GM18520 (cell line): ENCODE results near the gene ASB16.
A peak's percentile ranks its signal among the peaks of the same experiment; 100 is the strongest.
"Not testable (repeated sequence)": the region's sequence is repeated elsewhere in the genome, so short reads cannot be mapped to it uniquely, and the experiment has no call there.

ENCODE experiments used
- ATAC-seq: cut with Tn5 transposase; IDR thresholded peaks from one replicate; pipeline ENCODE4 v1.9.1; 2021; ENCODE audit not compliant: unreplicated experiment

ASB16 gene, protein sequence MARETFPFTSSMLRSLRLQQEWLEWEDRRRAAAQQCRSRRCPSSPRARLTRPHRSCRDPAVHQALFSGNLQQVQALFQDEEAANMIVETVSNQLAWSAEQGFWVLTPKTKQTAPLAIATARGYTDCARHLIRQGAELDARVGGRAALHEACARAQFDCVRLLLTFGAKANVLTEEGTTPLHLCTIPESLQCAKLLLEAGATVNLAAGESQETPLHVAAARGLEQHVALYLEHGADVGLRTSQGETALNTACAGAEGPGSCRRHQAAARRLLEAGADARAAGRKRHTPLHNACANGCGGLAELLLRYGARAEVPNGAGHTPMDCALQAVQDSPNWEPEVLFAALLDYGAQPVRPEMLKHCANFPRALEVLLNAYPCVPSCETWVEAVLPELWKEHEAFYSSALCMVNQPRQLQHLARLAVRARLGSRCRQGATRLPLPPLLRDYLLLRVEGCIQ

DNA sequence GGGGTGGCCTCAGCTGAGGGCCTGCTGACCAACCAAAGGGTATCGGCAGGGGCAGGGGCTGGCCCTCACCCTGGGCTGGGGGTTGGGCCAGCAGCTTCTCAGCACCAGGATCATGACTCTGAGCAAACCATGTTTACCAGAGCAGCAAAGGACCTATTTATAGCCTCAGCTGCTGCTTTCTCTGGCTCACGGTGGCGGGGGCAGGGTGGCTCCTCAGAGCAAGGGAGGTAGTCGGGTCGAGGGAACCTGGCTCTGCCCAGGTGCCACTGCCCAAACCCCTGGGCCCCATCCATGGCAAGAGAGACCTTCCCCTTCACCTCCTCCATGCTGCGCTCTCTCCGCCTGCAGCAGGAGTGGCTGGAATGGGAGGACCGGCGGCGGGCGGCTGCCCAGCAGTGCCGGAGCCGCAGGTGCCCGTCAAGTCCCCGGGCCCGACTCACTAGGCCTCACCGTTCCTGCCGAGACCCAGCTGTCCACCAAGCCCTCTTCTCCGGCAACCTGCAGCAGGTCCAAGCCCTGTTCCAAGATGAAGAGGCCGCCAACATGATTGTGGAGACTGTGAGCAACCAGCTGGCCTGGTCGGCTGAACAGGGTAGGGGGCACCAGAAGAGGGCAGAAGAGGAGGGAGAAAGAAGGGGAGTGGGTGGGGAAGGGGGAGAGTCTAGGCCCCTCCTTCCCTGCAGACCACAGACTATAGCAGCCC, at the start of gene ASB16:
TSS of gene ASB16 (plus strand) at position 206 of the 703 bp plus-strand sequence. CDS start at position 292, 86 bp downstream.
- no peak for ATAC-seq

DNA sequence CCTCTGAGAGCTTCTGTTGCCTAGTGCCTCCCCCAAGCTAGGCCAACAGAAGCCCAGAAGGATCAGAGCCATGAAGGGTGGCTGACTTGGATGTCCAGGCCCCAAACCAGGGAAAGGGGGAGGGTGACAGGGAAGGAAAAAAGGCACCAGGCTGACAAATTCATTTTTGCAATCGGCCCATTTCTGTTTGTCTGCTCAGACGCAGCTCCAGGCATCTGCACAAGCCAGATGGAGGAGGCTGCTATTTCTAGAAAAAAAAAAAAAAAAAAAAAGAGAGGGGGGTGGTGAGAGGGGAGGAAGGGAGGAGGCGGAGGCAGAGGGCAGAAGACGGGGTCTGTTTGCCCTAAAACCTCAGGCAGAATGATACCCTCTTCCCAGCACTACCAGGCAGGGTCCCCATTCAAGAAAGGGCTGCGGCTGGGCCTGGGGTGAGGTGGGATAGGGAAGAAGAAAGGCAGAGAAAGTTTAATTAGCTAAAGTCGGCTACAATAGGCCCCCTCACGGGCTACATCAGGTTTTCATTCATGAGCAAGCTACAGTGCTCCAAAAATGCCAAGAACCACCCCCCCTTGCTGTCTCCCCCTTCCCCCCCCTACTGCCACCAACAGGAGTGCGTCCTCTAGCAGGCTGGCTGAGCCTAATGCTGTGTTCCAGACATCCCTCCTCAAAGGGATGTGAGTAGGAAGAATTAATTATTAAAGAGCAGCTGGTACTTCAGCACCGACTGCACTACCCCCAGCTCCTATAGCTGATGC, 49.5 kb upstream of the ASB16 start:
- ATAC-seq: no peak

DNA sequence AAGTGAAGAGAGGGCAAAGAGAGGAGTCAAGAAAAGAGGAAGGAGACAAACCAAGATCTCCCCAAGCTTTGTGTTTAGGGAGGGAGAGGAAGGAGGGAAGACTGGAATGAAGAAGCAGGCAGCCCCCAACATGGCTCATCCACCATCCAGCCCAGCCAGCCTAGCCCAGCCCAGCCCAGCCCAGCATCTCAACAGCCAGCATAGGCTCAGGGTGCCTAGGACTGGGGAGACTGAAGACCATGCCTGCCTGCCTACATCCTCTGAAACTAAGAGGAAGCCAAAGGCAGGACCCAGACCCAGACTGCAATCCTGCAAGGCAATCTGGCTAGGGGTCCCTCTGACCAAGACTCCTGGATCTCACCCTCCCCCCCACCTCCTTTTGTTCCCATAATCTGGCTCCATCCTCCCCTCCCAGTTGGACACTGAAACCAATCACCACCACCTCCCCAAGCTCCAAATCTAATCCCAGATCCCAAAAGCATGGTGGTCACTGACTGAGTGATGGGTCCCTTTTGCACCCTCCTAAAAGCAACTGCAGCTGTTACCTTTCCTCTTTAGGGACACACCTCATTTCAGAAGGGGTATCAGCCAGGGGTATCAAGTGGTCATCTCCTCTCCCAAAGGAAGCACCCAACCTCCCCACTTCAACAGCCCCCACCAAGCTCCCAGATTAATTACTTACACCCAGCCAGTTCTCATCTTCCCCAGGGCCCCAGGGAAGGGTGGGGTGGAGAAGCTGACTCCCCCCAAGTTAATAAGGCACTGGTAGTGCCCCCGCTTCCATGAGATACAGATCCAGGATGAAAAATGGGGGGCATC, 48.3 kb upstream of the ASB16 start:
- no peak for ATAC-seq

DNA sequence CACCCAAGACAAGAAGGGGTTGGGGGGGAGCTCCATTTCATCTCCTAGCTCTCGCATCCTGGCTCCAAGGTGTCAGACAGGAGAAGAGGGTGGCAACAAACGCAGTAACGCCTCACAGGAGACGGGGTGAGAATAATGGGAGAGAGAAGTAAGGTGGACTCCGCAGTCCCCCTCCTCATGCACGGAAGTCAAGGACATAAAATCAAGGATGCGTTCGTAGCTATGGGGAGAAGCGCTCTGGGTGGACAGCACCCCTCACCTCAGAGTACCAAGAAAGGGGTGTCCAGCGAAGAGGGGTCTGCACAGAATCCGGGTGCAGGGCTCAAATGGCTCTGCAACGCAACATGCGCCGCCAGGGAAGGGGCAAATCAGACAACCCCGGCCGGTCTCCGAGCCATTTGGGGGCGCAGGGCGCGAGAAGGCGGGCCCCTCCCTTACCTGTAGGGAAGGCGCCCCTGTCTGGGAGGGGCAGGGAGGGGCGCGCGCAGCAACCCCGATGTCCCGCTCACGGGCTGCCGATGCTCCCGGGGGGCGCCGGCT, 47.6 kb upstream of the ASB16 start:
- ATAC-seq: no peak

DNA sequence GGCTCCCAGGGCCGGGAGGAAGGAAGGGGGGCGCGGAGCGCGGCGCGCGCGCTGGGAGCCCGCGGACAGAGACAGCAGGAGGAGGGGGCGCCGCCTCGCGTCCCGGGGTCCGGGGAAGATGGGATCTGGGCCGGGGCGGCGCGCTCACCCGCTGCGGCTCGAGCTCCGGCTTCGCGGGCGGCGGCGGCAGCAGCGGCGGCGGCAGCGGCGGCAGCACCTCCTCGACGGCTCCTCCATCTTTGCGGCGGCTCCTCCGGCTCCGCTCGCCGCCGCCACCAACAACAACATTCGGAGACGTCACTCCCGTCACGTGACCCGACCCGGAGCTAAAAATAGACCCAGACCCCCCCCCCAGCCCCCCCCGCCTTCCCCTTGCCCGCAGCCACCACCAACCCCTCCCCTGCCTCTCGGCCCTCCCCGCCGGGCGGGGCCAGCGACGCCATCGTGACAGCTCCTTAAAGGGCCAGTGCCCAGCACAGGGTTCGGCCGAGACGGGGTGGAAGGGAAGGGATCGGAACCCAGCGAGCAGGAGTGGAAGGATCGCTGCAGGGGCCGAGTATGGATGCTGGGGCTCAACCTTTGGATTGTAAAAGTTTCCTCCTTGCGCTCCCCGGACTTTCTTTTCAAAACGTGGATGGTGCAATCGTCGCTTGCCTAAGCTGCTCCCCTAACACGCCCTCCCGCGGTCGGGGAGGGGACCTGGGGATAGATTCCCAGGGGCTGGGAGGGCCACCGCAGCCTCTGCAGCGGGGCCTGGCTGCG, 47.0 kb upstream of the ASB16 start, which contains the start of gene HDAC5:
TSS of gene HDAC5 (minus strand) at position 286 of the 762 bp plus-strand sequence. CDS start 6,126 bp downstream, outside the sequence.
- peak; percentile 94 for ATAC-seq

DNA sequence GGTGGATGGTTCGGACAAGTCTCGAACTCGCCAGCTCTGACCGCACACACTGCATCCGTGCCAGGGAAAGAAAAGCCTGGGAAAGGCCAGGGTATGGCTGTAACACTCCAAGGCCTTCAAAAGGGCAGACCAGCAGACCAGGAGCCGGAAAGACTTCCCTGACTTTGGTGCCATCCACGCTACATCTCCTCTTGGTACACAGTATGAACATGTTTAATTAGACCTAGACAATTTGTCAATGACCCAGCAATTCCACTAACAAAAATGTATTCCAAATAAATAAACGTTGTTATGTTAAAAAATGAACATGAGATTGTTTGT, 46.4 kb upstream of the ASB16 start:
- ATAC-seq: no peak

DNA sequence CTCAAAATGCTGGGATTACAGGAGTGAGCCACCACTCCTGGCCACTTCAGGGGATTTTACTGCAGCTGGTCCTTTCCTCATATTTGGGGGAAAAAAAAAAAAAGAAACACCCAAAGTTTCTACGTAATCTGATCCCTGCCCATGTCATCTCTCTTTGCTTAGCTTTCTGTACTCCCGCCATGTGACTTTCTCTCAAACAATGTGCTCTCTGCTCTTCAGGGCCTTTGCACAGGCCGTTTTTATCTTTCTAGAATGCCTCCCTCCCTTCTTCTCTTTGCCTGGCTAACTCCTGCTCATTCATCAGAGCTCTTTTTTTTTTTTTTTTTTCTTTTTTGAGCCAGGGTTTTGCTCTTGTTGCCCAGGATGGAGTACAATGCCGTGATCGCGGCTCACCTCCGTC, 42.1 kb upstream of the ASB16 start:
- no peak for ATAC-seq

DNA sequence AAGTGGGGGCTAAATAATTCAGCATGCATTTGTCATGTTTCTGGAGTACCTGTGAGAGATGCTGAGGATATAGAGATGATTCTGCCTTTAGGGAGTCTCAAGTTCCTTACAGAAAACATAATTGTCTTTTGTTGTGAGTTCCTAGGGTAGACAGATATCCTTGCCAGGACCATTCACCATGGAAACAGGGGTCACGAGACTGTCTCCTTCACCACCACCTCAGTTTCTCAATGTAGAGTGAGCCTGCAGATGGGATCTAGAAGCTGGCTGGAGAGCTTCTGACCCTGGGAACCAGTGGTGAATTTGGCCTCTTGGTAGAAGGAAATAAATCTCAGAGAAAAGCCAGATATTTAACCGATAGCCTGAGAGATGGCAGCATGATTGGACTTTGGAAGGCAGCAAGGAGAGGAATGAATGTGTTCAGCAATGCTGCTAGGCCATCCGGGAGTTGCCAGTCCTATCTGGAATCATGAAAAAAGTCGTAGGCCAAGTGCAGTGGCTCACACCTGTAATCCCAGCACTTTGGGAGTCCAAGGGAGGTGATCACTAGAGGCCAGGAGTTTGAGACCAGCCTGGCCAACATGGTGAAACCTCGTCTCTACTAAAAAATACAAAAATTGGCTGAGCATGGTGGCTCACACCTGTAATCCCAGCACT, 39.7 kb upstream of the ASB16 start:
- ATAC-seq: no peak

DNA sequence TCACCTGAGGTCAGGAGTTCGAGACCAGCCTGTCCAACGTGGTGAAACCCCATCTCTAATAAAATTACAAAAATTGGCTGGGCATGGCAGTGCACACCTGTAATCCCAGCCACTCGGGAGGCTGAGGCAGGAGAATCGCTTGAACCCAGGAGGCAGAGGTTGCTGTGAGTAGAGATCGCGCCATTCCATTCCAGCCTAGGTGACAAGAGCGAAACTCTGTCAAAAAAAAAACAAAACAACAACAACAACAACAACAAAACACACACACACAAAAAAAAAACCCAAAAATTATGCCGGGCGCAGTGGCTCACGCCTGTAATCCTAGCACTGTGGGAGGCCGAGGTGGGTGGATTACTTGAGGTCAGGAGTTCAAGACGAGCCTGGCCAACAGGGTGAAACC, 39.1 kb upstream of the ASB16 start:
- ATAC-seq: not testable (repeated sequence)

DNA sequence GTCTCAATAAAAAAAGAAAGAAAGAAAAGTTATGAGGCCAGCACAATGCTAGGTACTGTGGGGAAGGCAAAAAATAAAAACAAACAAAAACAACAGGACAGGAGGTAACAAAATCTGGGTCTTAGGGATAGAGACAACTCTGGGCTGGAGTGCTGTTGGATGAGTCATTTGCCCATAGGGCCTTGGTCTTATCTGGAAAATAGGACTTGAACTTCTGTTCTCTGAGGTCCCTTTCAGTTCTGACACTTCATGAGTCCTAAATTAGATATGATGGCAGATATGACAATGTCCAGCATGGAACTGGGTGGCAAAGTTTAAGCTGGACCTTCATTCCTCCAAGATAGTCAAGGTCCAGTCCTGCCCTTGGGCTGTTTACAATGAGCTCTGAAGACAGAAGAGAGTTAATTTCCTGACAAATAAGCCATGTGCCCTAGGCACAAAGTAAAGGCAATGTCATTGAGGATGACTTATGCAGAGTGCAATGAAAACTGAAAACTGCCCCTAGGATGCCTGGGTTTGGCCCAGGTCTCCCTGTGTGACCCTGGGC, 38.2 kb upstream of the ASB16 start:
- no peak for ATAC-seq

DNA sequence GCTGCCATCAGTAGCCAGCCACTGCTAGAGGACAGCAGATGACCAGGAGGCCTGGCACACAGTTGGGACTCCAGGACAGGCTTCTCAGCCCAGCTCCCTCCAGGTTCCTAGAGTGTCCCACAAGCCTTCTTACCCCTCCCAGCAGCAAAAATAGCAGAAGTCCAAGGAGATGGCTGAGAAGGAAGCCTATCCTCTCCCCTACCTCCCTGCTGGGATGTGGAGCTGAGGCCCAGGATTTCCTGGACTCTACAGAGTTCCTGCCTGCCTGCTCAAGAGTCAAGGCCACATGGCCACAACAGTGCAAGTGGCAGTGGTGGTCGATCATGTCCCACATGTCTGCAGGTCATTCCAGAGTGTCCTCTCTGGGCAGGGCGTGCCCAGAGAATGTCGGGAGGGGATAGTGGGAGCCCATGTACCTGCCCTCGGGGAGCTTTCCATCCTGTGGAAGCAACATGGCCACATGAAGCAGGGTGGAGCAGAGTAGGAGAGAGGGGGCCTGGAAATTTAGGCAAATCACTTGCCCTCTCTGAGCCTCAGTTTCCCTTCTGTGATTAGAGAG, 36.5 kb upstream of the ASB16 start:
- no peak for ATAC-seq

DNA sequence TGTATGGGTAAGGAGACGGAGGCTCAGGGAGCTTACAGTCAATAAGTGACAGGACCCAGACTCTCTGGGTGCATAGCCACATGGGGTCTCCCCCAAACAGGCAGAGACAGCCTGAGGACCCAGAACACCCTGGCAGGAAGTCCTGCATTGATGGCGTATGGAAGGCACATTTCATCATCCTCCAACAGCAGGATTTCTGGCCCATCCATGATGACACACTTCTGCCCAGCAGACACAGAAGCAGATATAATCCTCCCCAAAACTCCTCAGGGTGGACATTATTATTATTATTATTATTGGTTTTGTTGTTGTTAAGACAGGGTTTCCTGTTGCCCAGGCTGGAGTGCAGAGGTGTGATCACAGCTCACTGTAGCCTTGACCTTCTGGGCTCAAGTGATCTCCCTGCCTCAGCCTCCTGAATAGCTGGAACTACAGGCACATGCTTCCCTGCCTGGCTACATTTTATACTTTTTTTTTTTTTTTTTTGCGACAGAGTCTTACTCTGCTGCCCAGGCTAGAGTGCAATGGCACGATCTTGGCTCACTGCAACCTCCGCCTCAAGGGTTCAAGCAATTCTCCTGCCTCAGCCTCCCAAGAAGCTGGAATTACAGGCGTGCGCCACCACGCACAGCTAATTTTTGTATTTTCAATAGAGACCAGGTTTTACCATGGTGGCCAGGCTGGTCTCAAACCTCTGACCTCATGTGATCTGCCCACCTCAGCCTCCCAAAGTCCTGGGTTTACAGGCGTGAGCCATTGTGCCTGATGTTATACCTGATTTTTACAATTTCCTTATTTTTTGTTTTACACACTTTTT, 35.5 kb upstream of the ASB16 start:
- ATAC-seq: no peak

DNA sequence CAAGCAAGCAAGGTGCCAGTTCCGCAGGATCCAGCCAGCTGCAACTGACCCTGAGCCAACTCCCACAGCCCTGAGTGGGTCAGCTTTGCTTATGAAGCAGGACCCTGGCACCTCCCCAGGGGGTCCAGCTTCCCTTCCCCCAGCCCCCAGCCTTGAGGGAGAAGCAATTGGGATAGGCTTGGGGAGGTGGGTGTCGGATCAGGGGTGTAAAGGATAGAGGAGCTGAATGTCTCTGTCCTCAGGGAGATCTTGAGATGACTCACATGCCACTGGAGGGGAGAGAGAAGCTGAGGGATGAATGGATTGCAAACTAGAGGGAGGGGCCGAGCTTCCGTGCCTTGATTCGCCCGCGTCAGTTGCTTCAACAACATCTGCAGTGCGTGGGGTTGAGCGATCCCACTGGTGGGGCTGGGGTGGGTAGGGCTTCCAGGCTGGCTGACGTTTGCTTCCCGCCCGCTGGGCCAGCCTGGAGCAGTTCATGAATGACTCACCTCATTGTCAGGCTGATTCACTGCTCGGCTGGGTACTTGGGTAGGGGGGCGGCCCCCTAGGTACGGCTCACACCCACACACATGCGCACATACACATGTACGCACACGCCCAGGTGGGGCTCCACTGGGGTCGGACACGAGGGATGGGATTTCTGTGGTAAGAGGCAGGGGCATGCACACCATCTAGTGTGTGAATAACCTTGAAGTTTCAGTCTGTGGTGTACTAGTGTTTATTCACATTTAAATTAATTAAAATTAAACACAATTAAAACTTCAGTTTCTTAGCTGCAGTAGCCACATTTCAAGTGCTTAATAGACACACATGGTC, 32.4 kb upstream of the ASB16 start:
- ATAC-seq: no peak

DNA sequence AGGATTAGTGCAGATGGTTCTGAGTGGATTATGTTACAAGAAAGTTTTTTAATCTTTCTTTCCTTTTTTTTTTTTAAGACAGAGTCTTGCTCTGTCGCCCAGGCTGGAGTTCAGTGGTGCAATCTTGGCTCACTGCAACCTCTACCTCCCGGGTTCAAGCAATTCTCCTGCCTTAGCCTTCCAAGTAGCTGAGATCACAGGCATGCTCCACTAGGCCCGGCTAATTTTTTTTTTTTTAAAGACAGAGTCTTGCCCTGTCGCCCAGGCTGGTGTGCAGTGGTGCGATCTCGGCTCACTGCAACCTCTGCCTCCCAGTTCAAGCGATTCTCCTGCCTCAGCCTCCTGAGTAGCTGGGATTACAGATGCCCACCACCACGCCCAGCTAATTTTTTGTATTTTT, 26.6 kb upstream of the ASB16 start:
- not testable (repeated sequence) for ATAC-seq

DNA sequence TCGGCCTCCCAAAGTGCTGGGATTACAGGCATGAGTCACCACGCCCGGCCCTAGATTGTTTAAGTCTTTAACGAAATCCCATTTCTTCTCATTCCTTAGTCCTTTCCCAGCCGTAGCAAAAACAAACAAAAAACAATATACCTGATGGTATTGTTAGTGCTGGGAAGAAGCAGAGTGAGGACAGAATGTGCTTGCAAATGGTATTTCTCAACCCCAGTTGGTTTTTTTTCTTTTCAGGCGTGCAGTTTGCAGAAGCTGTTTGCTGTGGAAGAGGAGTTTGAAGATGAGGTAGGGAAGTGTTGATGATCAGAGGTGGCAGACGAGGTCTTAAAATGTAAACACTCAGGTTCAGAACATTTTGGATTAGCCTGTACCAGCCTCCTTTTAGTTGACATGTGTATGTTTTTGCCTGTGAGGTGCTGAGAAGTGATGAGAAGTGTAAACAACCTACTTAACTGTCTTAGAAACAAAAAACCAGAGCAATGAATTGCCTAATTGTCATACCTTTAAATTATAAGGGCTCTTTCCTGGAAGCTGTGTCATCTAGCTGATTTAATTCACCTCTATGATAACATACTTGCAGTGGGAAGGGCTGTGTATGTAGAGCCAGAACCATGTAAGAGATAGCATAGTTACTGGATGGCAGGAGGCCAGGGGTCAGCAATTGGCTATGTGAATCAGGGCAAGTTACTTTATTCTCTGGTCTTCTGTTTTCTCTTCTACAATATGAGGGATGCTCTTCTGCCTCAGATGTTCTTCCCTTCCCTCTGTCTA, 25.4 kb upstream of the ASB16 start:
- no peak for ATAC-seq
